ENCODE data around the gene ARL6IP6. TPM values are rescaled to one million over a fixed set of nuclear protein-coding genes. Genes with fewer than 3 reads are reported as not detected.

The ARL6IP6 gene
- total RNA-seq, 1 experiment from 2014 or later = 43.6 TPM

DNA sequence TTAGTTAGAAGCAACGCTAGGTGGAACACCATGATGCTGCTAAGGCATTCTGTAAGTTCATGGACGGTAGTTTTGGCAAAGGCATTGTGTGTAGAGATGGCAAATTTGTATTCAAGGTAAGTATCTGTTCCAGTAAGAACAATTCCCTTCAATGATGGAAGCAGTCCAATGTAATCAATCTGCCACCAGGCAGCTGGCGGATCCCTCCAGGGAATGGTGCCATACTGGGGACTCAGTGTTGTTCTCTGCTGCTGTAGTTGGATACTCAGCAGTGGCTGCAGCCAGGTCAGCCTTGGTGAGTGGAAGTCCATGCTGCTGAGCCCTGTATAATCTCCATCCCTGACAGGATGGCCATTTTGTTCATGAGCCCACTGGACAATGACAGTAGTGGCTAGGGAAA is 62.8 kb downstream of the ARL6IP6 start:
- no peak for DNase-seq (ENCODE audit: low spot score)
- H3K27ac ChIP-seq (ENCODE audit: low read depth, low read length, poor library complexity, severe bottlenecking) = no peak overlapping the region
- H3K36me3 ChIP-seq (ENCODE audit: insufficient read depth, low read length, poor library complexity, severe bottlenecking) = no peaks in the 10 kb centered on the region
- intact Hi-C loops (cut with micrococcal nuclease; ENCODE audit: unreplicated experiment) = no loop called here
- CTCF ChIA-PET = no interaction called here
- H3K9me3 ChIP-seq (ENCODE audit: low read depth, low read length, poor library complexity, severe bottlenecking) = no peaks in the 10 kb centered on the region
- H3K4me1 ChIP-seq (ENCODE audit: insufficient read depth, low read length, poor library complexity, severe bottlenecking) = no peaks in the 10 kb centered on the region
- POLR2A ChIA-PET (ENCODE audit: low non-redundant PET) = no interaction called here
- TF ChIP-seq, protein P1, sequence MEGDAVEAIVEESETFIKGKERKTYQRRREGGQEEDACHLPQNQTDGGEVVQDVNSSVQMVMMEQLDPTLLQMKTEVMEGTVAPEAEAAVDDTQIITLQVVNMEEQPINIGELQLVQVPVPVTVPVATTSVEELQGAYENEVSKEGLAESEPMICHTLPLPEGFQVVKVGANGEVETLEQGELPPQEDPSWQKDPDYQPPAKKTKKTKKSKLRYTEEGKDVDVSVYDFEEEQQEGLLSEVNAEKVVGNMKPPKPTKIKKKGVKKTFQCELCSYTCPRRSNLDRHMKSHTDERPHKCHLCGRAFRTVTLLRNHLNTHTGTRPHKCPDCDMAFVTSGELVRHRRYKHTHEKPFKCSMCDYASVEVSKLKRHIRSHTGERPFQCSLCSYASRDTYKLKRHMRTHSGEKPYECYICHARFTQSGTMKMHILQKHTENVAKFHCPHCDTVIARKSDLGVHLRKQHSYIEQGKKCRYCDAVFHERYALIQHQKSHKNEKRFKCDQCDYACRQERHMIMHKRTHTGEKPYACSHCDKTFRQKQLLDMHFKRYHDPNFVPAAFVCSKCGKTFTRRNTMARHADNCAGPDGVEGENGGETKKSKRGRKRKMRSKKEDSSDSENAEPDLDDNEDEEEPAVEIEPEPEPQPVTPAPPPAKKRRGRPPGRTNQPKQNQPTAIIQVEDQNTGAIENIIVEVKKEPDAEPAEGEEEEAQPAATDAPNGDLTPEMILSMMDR (conservative IDR thresholded peaks at IDR 0.05; ENCODE audit: low read depth, low read length) = no peak
- TF ChIP-seq EZH2 (IDR thresholded peaks at IDR 0.05; ENCODE audit: borderline replicate concordance, low read depth, low read length, poor library complexity, severe bottlenecking) = no peak
- peaks cover 3% of the 10 kb centered on the region for H3K27me3 ChIP-seq (replicated peaks; ENCODE audit: insufficient read depth, low read depth, low read length, poor library complexity)
- BruUV-seq (replicated peaks) = no TSS peak
- H3K4me3 ChIP-seq (ENCODE audit: low read depth, low read length, poor library complexity, severe bottlenecking) = no peak overlapping the region

DNA sequence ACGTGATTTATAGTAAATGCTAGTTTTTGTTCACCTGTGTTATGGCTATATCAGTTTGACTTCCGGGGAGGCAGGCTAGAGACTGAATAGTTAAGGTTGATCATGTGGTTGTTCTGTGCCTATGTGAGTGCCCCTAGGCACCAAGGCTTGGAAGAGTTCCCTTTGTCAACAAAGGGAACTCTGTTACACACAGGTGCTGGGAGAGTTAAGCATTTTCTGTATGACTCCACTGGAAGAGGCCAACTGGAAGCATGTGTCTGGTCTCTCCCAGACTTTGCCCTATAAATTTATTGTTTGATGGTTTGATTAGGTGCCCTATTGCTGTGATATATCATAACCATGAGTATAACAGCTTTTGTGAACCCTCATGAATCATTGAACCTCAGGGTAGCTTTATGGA is 63.8 kb downstream of the ARL6IP6 start:
- BruUV-seq (replicated peaks) = no TSS peak
- no peak for TF ChIP-seq EZH2 (IDR thresholded peaks at IDR 0.05; ENCODE audit: borderline replicate concordance, low read depth, low read length, poor library complexity, severe bottlenecking)
- TF ChIP-seq, protein P1 (conservative IDR thresholded peaks at IDR 0.05; ENCODE audit: low read depth, low read length) = no peak
- DNase-seq (ENCODE audit: low spot score) = no peak
- H3K27ac ChIP-seq (ENCODE audit: low read depth, low read length, poor library complexity, severe bottlenecking) = no peak overlapping the region
- intact Hi-C loops (cut with micrococcal nuclease; ENCODE audit: unreplicated experiment) = no loop called here
- ChIA-PET POLR2A (ENCODE audit: low non-redundant PET) (interaction anchor here (0.6 to 0.7 kb wide), 2 partner anchors 24 to 354 kb away, joined by 3 to 10 read pairs; no protein-coding TSS in a partner anchor), CTCF (no interaction called here)
- H3K4me1 ChIP-seq (ENCODE audit: insufficient read depth, low read length, poor library complexity, severe bottlenecking) = no peaks in the 10 kb centered on the region
- no peak overlapping the region for H3K4me3 ChIP-seq (ENCODE audit: low read depth, low read length, poor library complexity, severe bottlenecking)
- H3K9me3 ChIP-seq (ENCODE audit: low read depth, low read length, poor library complexity, severe bottlenecking) = no peaks in the 10 kb centered on the region
- no peaks in the 10 kb centered on the region for H3K36me3 ChIP-seq (ENCODE audit: insufficient read depth, low read length, poor library complexity, severe bottlenecking)
- peaks cover 3% of the 10 kb centered on the region for H3K27me3 ChIP-seq (replicated peaks; ENCODE audit: insufficient read depth, low read depth, low read length, poor library complexity)

DNA sequence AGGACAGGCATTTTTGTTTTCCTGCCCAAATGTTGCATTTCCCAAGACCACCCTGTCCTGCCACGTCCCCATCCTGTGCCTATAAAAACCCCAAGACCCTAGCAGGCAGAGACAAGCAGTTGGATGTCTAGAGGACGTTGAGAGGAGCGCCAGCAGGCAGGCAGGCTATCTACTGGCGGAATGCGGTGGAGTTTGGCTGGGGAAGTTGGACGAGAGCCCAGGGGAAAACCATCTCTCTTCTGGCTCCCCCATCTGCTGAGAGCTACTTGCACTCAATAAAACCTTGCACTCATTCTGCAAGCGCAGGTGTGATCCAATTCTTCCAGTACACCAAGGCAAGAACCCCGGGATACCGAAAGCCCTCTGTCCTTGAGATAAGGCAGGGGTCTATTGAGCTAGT is 72.5 kb downstream of the ARL6IP6 start:
- CTCF ChIA-PET = no interaction called here
- no peak overlapping the region for H3K4me3 ChIP-seq (ENCODE audit: low read depth, low read length, poor library complexity, severe bottlenecking)
- intact Hi-C loops (cut with micrococcal nuclease; ENCODE audit: unreplicated experiment) = no loop called here
- no peaks in the 10 kb centered on the region for H3K36me3 ChIP-seq (ENCODE audit: insufficient read depth, low read length, poor library complexity, severe bottlenecking)
- no peak for TF ChIP-seq EZH2 (IDR thresholded peaks at IDR 0.05; ENCODE audit: borderline replicate concordance, low read depth, low read length, poor library complexity, severe bottlenecking)
- TF ChIP-seq, protein P1 (conservative IDR thresholded peaks at IDR 0.05; ENCODE audit: low read depth, low read length) = no peak
- POLR2A ChIA-PET (ENCODE audit: low non-redundant PET) = no interaction called here
- H3K27ac ChIP-seq (ENCODE audit: low read depth, low read length, poor library complexity, severe bottlenecking) = no peak overlapping the region
- no peaks in the 10 kb centered on the region for H3K9me3 ChIP-seq (ENCODE audit: low read depth, low read length, poor library complexity, severe bottlenecking)
- H3K4me1 ChIP-seq (ENCODE audit: insufficient read depth, low read length, poor library complexity, severe bottlenecking) = no peaks in the 10 kb centered on the region
- no peak for DNase-seq (ENCODE audit: low spot score)
- H3K27me3 ChIP-seq (replicated peaks; ENCODE audit: insufficient read depth, low read depth, low read length, poor library complexity) = no peaks in the 10 kb centered on the region
- BruUV-seq (replicated peaks) = no TSS peak
